T-helper 2 cell treated with Interferon-gamma antibody and Interleukin-4, amounts not matched to agents 5 μg/mL and 100 μg/mL, for 36 hours (primary cell): ENCODE data around the gene LAMC2.

ENCODE experiments used
- DNase-seq: peaks from one replicate; pipeline ENCODE4 v3.0.0; 2021; ENCODE audit warnings: low spot score
- H3K27ac Mint-ChIP-seq: one replicate; pipeline ENCODE4 v1.8.0; 2021; ENCODE audit warnings: mild to moderate bottlenecking, mixed read lengths
- H3K27me3 Mint-ChIP-seq: one replicate; pipeline ENCODE4 v1.8.0; 2021; ENCODE audit warnings: low read depth, mixed read lengths
- H3K36me3 Mint-ChIP-seq: one replicate; pipeline ENCODE4 v1.8.0; 2021; ENCODE audit warnings: low read depth, mixed read lengths
- H3K4me1 Mint-ChIP-seq: one replicate; pipeline ENCODE4 v1.8.0; 2021; ENCODE audit warnings: low read depth, mixed read lengths
- H3K4me3 Mint-ChIP-seq: one replicate; pipeline ENCODE4 v1.8.0; 2022; ENCODE audit warnings: mild to moderate bottlenecking, moderate library complexity, mixed read lengths
- H3K9me3 Mint-ChIP-seq: one replicate; pipeline ENCODE4 v1.8.0; 2021; ENCODE audit warnings: mixed read lengths

LAMC2 gene

GRCh38 chr1:183227422-183228346 lies 41.6 kb downstream of the LAMC2 start:
- peaks cover 2% of the 10 kb centered on the region for H3K27me3 Mint-ChIP-seq
- no peak overlapping the region for H3K27ac Mint-ChIP-seq
- no peaks in the 10 kb centered on the region for H3K9me3 Mint-ChIP-seq
- no peak for DNase-seq
- H3K4me3 Mint-ChIP-seq = no peak overlapping the region
- peaks cover 5% of the 10 kb centered on the region for H3K4me1 Mint-ChIP-seq
- no peaks in the 10 kb centered on the region for H3K36me3 Mint-ChIP-seq

- Mint-ChIP-seq H3K27ac (no peak overlapping the region), H3K9me3 (no peaks in the 10 kb centered on the region), H3K4me1 (peaks cover 5% of the 10 kb centered on the region), H3K36me3 (no peaks in the 10 kb centered on the region), H3K27me3 (peaks cover 2% of the 10 kb centered on the region), H3K4me3 (no peak overlapping the region)
- no peak for DNase-seq
Measured at GRCh38 chr1:183228347-183229220, 42.5 kb downstream of the LAMC2 start.

GRCh38 chr1:183230413-183230812 lies 44.3 kb downstream of the LAMC2 start:
- Mint-ChIP-seq H3K9me3 (no peaks in the 10 kb centered on the region), H3K27me3 (no peaks in the 10 kb centered on the region), H3K4me3 (no peak overlapping the region), H3K27ac (no peak overlapping the region), H3K36me3 (no peaks in the 10 kb centered on the region), H3K4me1 (peaks cover 5% of the 10 kb centered on the region)
- no peak for DNase-seq

DNA sequence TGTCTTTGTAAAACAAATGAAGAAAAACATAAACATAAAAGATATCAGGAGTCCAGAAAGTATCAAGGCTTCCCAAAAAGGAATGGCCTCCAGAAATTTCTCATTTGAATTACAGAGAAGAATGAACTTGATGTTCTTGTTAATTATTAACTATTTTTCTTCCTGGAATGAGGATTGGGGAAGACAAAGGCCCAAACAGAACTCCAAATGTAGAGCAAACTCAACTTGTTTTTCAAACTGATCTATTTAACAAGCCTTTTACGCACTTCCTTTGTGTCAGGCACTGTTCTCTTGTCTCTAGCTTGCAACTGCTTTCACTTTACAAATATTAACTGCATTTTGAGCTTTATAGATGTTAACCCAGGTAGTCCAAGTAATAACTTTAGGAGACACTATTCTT lies 45.5 kb downstream of the LAMC2 start:
- Mint-ChIP-seq H3K27me3 (no peaks in the 10 kb centered on the region), H3K27ac (no peak overlapping the region), H3K36me3 (no peaks in the 10 kb centered on the region), H3K9me3 (no peaks in the 10 kb centered on the region), H3K4me1 (peaks cover 5% of the 10 kb centered on the region), H3K4me3 (no peak overlapping the region)
- no peak for DNase-seq

DNA sequence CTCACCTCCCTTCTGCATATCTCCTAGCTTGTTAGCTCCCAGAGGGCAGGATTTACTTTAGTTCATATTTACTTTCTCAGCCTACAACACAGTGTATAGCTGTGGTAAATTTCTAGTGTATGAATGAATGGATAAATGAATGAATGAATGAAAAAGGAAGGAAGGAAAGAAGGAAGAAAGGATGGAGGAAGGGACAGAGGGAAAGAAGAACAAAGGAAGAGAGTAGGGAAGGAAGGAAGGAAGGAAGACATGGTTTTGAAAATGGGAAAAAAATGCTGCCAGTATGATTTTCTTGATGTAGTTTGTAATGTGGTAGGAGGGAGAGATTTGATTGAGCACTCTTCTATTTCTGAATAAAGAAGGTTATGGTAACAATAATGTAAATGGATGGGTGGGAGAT lies 47.0 kb downstream of the LAMC2 start:
- H3K27ac Mint-ChIP-seq = no peak overlapping the region
- H3K4me1 Mint-ChIP-seq = no peaks in the 10 kb centered on the region
- H3K4me3 Mint-ChIP-seq = no peak overlapping the region
- H3K27me3 Mint-ChIP-seq = no peaks in the 10 kb centered on the region
- DNase-seq = no peak
- no peaks in the 10 kb centered on the region for H3K36me3 Mint-ChIP-seq
- H3K9me3 Mint-ChIP-seq = no peaks in the 10 kb centered on the region

GRCh38 chr1:183234660-183235476 lies 48.8 kb downstream of the LAMC2 start:
- no peak for DNase-seq
- H3K4me3 Mint-ChIP-seq = no peak overlapping the region
- no peaks in the 10 kb centered on the region for H3K9me3 Mint-ChIP-seq
- H3K4me1 Mint-ChIP-seq = no peaks in the 10 kb centered on the region
- no peaks in the 10 kb centered on the region for H3K36me3 Mint-ChIP-seq
- H3K27ac Mint-ChIP-seq = no peak overlapping the region
- H3K27me3 Mint-ChIP-seq = peaks cover under 1% of the 10 kb centered on the region

GRCh38 chr1:183235503-183235902 lies 49.4 kb downstream of the LAMC2 start:
- no peak for DNase-seq
- no peak overlapping the region for H3K27ac Mint-ChIP-seq
- H3K9me3 Mint-ChIP-seq = no peaks in the 10 kb centered on the region
- H3K27me3 Mint-ChIP-seq = peaks cover 3% of the 10 kb centered on the region
- H3K4me1 Mint-ChIP-seq = no peaks in the 10 kb centered on the region
- H3K36me3 Mint-ChIP-seq = no peaks in the 10 kb centered on the region
- no peak overlapping the region for H3K4me3 Mint-ChIP-seq

GRCh38 chr1:183236158-183236725 lies 50.2 kb downstream of the LAMC2 start:
- Mint-ChIP-seq H3K27me3 (peaks cover 4% of the 10 kb centered on the region), H3K4me3 (no peak overlapping the region), H3K36me3 (no peaks in the 10 kb centered on the region), H3K4me1 (no peaks in the 10 kb centered on the region), H3K9me3 (no peaks in the 10 kb centered on the region), H3K27ac (no peak overlapping the region)
- no peak for DNase-seq

GRCh38 chr1:183237046-183237445 lies 51.0 kb downstream of the LAMC2 start:
- H3K27ac Mint-ChIP-seq = no peak overlapping the region
- H3K4me1 Mint-ChIP-seq = no peaks in the 10 kb centered on the region
- DNase-seq = no peak
- no peaks in the 10 kb centered on the region for H3K9me3 Mint-ChIP-seq
- H3K36me3 Mint-ChIP-seq = no peaks in the 10 kb centered on the region
- no peak overlapping the region for H3K4me3 Mint-ChIP-seq
- peaks cover 6% of the 10 kb centered on the region for H3K27me3 Mint-ChIP-seq

GRCh38 chr1:183238071-183238470 lies 52.0 kb downstream of the LAMC2 start:
- peaks cover 6% of the 10 kb centered on the region for H3K27me3 Mint-ChIP-seq
- H3K9me3 Mint-ChIP-seq = no peaks in the 10 kb centered on the region
- no peaks in the 10 kb centered on the region for H3K4me1 Mint-ChIP-seq
- H3K36me3 Mint-ChIP-seq = no peaks in the 10 kb centered on the region
- DNase-seq = no peak
- H3K4me3 Mint-ChIP-seq = no peak overlapping the region
- H3K27ac Mint-ChIP-seq = no peak overlapping the region

GRCh38 chr1:183239220-183239742 lies 53.2 kb downstream of the LAMC2 start:
- Mint-ChIP-seq H3K27me3 (peaks cover 6% of the 10 kb centered on the region), H3K27ac (no peak overlapping the region), H3K4me3 (no peak overlapping the region), H3K36me3 (no peaks in the 10 kb centered on the region), H3K4me1 (no peaks in the 10 kb centered on the region), H3K9me3 (no peaks in the 10 kb centered on the region)
- no peak for DNase-seq

DNA sequence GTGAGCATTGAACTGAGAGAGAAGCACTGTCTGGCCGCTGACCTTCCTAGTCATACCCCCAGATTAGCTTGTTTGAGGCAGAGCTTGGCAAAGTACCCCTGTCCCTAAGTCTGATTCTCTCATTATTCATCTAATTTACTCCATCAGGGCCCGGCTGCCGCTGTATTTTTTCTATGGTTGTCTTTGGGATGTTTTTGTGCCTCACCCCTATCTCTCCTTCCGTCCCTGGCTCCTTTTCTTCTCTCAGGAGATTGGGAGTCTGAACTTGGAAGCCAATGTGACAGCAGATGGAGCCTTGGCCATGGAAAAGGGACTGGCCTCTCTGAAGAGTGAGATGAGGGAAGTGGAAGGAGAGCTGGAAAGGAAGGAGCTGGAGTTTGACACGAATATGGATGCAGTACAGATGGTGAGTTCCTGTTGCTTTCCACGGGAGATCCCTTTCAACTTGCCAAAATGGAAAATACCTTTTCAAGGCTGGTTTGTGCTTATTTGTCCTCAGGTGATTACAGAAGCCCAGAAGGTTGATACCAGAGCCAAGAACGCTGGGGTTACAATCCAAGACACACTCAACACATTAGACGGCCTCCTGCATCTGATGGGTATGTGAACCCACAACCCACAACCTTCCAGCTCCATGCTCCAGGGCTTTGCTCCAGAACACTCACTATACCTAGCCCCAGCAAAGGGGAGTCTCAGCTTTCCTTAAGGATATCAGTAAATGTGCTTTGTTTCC lies 53.9 kb downstream of the LAMC2 start:
- Mint-ChIP-seq H3K27me3 (peaks cover 6% of the 10 kb centered on the region), H3K4me3 (no peak overlapping the region), H3K9me3 (no peaks in the 10 kb centered on the region), H3K27ac (no peak overlapping the region), H3K4me1 (no peaks in the 10 kb centered on the region), H3K36me3 (no peaks in the 10 kb centered on the region)
- DNase-seq = no peak

GRCh38 chr1:183240526-183240825 lies 54.4 kb downstream of the LAMC2 start:
- no peaks in the 10 kb centered on the region for H3K9me3 Mint-ChIP-seq
- H3K4me3 Mint-ChIP-seq = no peak overlapping the region
- H3K4me1 Mint-ChIP-seq = no peaks in the 10 kb centered on the region
- no peak for DNase-seq
- peaks cover 6% of the 10 kb centered on the region for H3K27me3 Mint-ChIP-seq
- no peak overlapping the region for H3K27ac Mint-ChIP-seq
- no peaks in the 10 kb centered on the region for H3K36me3 Mint-ChIP-seq
